ENCODE results near the gene GLYATL3.

Gene GLYATL3

GRCh38 chr6:49490633-49491032, 9.1 kb upstream of the GLYATL3 start:
- Histone ChIP-seq H3K27ac (no peak overlapping the region), H3K4me3 (no peak overlapping the region)
- no peak for DNase-seq (ENCODE audit: low spot score)
- no peak for TF ChIP-seq CTCF (IDR thresholded peaks at IDR 0.05)

- H3K4me3 ChIP-seq: no peak overlapping the region
- DNase-seq (ENCODE audit: low spot score): no peak
Measured at GRCh38 chr6:49497304-49497703, 2.4 kb upstream of the GLYATL3 start.

GRCh38 chr6:49499126-49499525, 597 bp upstream of the GLYATL3 start:
- Histone ChIP-seq H3K27ac (no peak overlapping the region), H3K4me3 (no peak overlapping the region)
- TF ChIP-seq CTCF (IDR thresholded peaks at IDR 0.05): no peak
- DNase-seq (ENCODE audit: low spot score): no peak

More at GRCh38 chr6:49497304-49497703, 2.4 kb upstream of the GLYATL3 start:
- no peak overlapping the region for H3K27ac ChIP-seq
- TF ChIP-seq CTCF (IDR thresholded peaks at IDR 0.05): no peak

- no peak overlapping the region for H3K4me3 ChIP-seq
- no peak overlapping the region for H3K27ac ChIP-seq
- TF ChIP-seq CTCF (IDR thresholded peaks at IDR 0.05): no peak
- DNase-seq (ENCODE audit: low spot score): no peak
Measured at GRCh38 chr6:49504666-49505065, 4.9 kb downstream of the GLYATL3 start.

GRCh38 chr6:49506569-49507111, 6.9 kb downstream of the GLYATL3 start:
- DNase-seq (ENCODE audit: low spot score): no peak
- H3K27ac ChIP-seq: no peak overlapping the region
- H3K4me3 ChIP-seq: no peak overlapping the region
- TF ChIP-seq CTCF (IDR thresholded peaks at IDR 0.05): no peak

GRCh38 chr6:49509342-49509741, 9.6 kb downstream of the GLYATL3 start:
- H3K27ac ChIP-seq: no peak overlapping the region
- TF ChIP-seq CTCF (IDR thresholded peaks at IDR 0.05): no peak
- no peak for DNase-seq (ENCODE audit: low spot score)
- no peak overlapping the region for H3K4me3 ChIP-seq

- no peak for TF ChIP-seq CTCF (IDR thresholded peaks at IDR 0.05)
- no peak for DNase-seq (ENCODE audit: low spot score)
- Histone ChIP-seq H3K27ac (no peak overlapping the region), H3K4me3 (no peak overlapping the region)
Measured at GRCh38 chr6:49513153-49513989, 13.6 kb downstream of the GLYATL3 start.

Data from coronary artery (tissue), 2 donors.